Measurements from ENCODE around the gene SCART1. TPM values are rescaled to one million over a fixed set of nuclear protein-coding genes. Genes with fewer than 3 reads are reported as not detected.
"Not testable (repeated sequence)": the region's sequence is repeated elsewhere in the genome, so short reads cannot be mapped to it uniquely, and the experiment has no call there.

SCART1 gene
- total RNA-seq, 2 donors from 2014 or later, result 3.9 to 11.2 TPM

- no peaks in the 10 kb centered on the region for H3K27me3 ChIP-seq
- H3K4me1 ChIP-seq, result peaks cover 45% of the 10 kb centered on the region
- intact Hi-C loops (cut with DNase I), result no loop called here
- TF ChIP-seq CTCF (IDR thresholded peaks at IDR 0.05), result no peak
- WGBS, 2 donors, result 76% methylated on average over 4 of the region's 4 CpGs
- H3K9me3 ChIP-seq, result no peaks in the 10 kb centered on the region
- no peak for ATAC-seq
- no peak for DNase-seq
- H3K27ac ChIP-seq, result no peak overlapping the region
- no peak overlapping the region for H3K4me3 ChIP-seq
- H3K36me3 ChIP-seq (replicated peaks in 1 of 2; ENCODE audit: insufficient read depth in 1 of 2, low read depth in 2 of 2), result no peaks in the 10 kb centered on the region
Measured at GRCh38 chr10:133515471-133515870, 61.7 kb downstream of the SCART1 start.

- Histone ChIP-seq H3K4me1 (peaks cover 48% of the 10 kb centered on the region), H3K36me3 (replicated peaks in 1 of 2; ENCODE audit: insufficient read depth in 1 of 2, low read depth in 2 of 2) (no peaks in the 10 kb centered on the region), H3K4me3 (no peak overlapping the region), H3K27me3 (no peaks in the 10 kb centered on the region), H3K27ac (no peak overlapping the region), H3K9me3 (no peaks in the 10 kb centered on the region)
- WGBS, 2 donors, result 47 to 50% methylated on average over 4 of the region's 4 CpGs
- TF ChIP-seq CTCF (IDR thresholded peaks at IDR 0.05) (no peak), POLR2A (IDR thresholded peaks at IDR 0.05) (no peak)
- intact Hi-C loops (cut with DNase I), result no loop called here
- DNase-seq (no peak), ATAC-seq (no peak)
Measured at GRCh38 chr10:133516057-133516456, 62.3 kb downstream of the SCART1 start.

GRCh38 chr10:133518517-133518916, 64.8 kb downstream of the SCART1 start:
- DNase-seq; H3K4me3 ChIP-seq; ATAC-seq; H3K27ac ChIP-seq; H3K36me3 ChIP-seq (replicated peaks in 1 of 2; ENCODE audit: insufficient read depth in 1 of 2, low read depth in 2 of 2); intact Hi-C loops (cut with DNase I); H3K9me3 ChIP-seq; H3K27me3 ChIP-seq: not testable (repeated sequence)
- H3K4me1 ChIP-seq, result peaks cover 24% of the 10 kb centered on the region
- 78 to 84% methylated on average over 5 of the region's 5 CpGs for WGBS, 2 donors

Other genes with a start within 250 kb of the SCART1 start
- not detected for gene UTF1, start 223.7 kb upstream of the SCART1 start, total RNA-seq
- under 1 TPM in 1 of 2 donors, not detected in 1; 0.26 TPM for gene VENTX, start 216.1 kb upstream of the SCART1 start, total RNA-seq
- 1 to 10 TPM; 3.4 to 4.6 TPM for gene ADAM8, start 177.1 kb upstream of the SCART1 start, total RNA-seq
- gene TUBGCP2, start 145.1 kb upstream of the SCART1 start, total RNA-seq, result 10 to 100 TPM; 32.2 to 36.6 TPM
- 10 to 100 TPM; 15.0 to 22.7 TPM for gene ZNF511, start 145.0 kb upstream of the SCART1 start, total RNA-seq
- 1 to 10 TPM in 1 of 2 donors, not detected in 1; 1.8 TPM for gene CALY, start 117.0 kb upstream of the SCART1 start, total RNA-seq
- gene PRAP1, start 106.6 kb upstream of the SCART1 start, total RNA-seq, result 1 to 10 TPM in 1 of 2 donors, not detected in 1; 6.5 TPM
- gene FUOM, start 95.9 kb upstream of the SCART1 start, total RNA-seq, result 10 to 100 TPM; 12.5 to 16.1 TPM
- 10 to 100 TPM; 44.4 to 71.9 TPM for gene ECHS1, start 80.6 kb upstream of the SCART1 start, total RNA-seq
- gene PAOX, start 74.7 kb upstream of the SCART1 start, total RNA-seq, result 1 to 10 TPM; 8.3 to 9.6 TPM
- gene MTG1, start 59.8 kb upstream of the SCART1 start, total RNA-seq, result 10 to 100 TPM; 22.8 to 83.7 TPM
- gene SPRN, start 29.3 kb upstream of the SCART1 start, total RNA-seq, result not detected
- gene CYP2E1, start 73.4 kb downstream of the SCART1 start, total RNA-seq, result 10 to 100 TPM in 1 of 2 donors, 1 to 10 TPM in 1; 3.9 to 18.1 TPM
- 1 to 10 TPM; 1.0 to 2.0 TPM for gene SYCE1, start 111.6 kb downstream of the SCART1 start, total RNA-seq
- not detected for gene FRG2B, start 172.8 kb downstream of the SCART1 start, total RNA-seq

Data from body of pancreas (tissue), 4 donors.